ENCODE results near the gene RP2. TPM values are rescaled to one million over a fixed set of nuclear protein-coding genes. Genes with fewer than 3 reads are reported as not detected.

Gene RP2
- polyA plus RNA-seq, 2 of the 4 experiments (the other 2 are of a cell fraction): 14.0 to 14.8 TPM

- Histone ChIP-seq H3K4me2 (no peak overlapping the region), H3K4me3 (no peak overlapping the region), H3K9me3 (peaks cover 6% of the 10 kb centered on the region; the same call in 1 of the 3 replicates), H3K4me1 (peaks cover 13% of the 10 kb centered on the region), H3K27ac (no peak overlapping the region)
- ChIA-PET POLR2A (no interaction called here), CTCF (interaction anchor here (4.6 kb wide), 1 partner anchor 14 kb away, joined by 22 read pairs; no protein-coding TSS in a partner anchor)
- WGBS (ENCODE audit: missing lambda C conversion rate): 93% methylated on average over 1 of the region's 1 CpG
- DNase-seq (ENCODE audit: low read depth in 1 of 2, low spot score in 1 of 2): no peak
- no peak for FAIRE-seq
- no peak for TF ChIP-seq NR3C1 (IDR thresholded peaks at IDR 0.05)
- no peak for TF ChIP-seq CBX2 (IDR thresholded peaks at IDR 0.05; ENCODE audit: borderline replicate concordance, low read depth)
- TF ChIP-seq HOXB5 (CRISPR knock-in tag; IDR thresholded peaks at IDR 0.05): no peak
- TF ChIP-seq TFCP2L1 (CRISPR knock-in tag; IDR thresholded peaks at IDR 0.05): no peak
- no peak for TF ChIP-seq EHMT2 (IDR thresholded peaks at IDR 0.05; ENCODE audit: low read depth)
- no peak for TF ChIP-seq HES2 (IDR thresholded peaks at IDR 0.05)
- TF ChIP-seq PHF8 (IDR thresholded peaks at IDR 0.05; ENCODE audit: borderline replicate concordance, low read depth): no peak
- no peak for TF ChIP-seq POLR2AphosphoS2 (conservative IDR thresholded peaks at IDR 0.05; ENCODE audit: low read length)
- TF ChIP-seq HDAC2 (IDR thresholded peaks at IDR 0.05): no peak
- no peak for TF ChIP-seq CHD4 (IDR thresholded peaks at IDR 0.05; ENCODE audit: borderline replicate concordance)
- TF ChIP-seq HOXA7 (CRISPR knock-in tag; IDR thresholded peaks at IDR 0.05): no peak
- TF ChIP-seq ZFP36 (IDR thresholded peaks at IDR 0.05; ENCODE audit: borderline replicate concordance, partially characterized antibody): no peak
- no peak for TF ChIP-seq RFX5 (IDR thresholded peaks at IDR 0.05)
- no peak for TF ChIP-seq FOSB (CRISPR knock-in tag; IDR thresholded peaks at IDR 0.05)
- no peak for TF ChIP-seq NPAS2 (CRISPR knock-in tag; IDR thresholded peaks at IDR 0.05; ENCODE audit: borderline replicate concordance)
- TF ChIP-seq SMC3 (IDR thresholded peaks at IDR 0.05): no peak
- TF ChIP-seq HOXB13 (CRISPR knock-in tag; IDR thresholded peaks at IDR 0.05; ENCODE audit: low read depth): no peak
- no peak for ATAC-seq
Measured at GRCh38 chrX:46917622-46918021, 80.8 kb downstream of the RP2 start.

- Histone ChIP-seq H3K4me1 (peaks cover 13% of the 10 kb centered on the region), H3K4me3 (no peak overlapping the region), H3K4me2 (no peak overlapping the region), H3K9me3 (peaks cover 6% of the 10 kb centered on the region; the same call in 1 of the 3 replicates), H3K27ac (no peak overlapping the region)
- WGBS (ENCODE audit: missing lambda C conversion rate): no CpG with 5 or more reads among the region's 1 CpG
- no peak for ATAC-seq
- no peak for FAIRE-seq
- TF ChIP-seq ZSCAN20 (CRISPR knock-in tag; IDR thresholded peaks at IDR 0.05): no peak
- no peak for TF ChIP-seq ZFP36 (IDR thresholded peaks at IDR 0.05; ENCODE audit: borderline replicate concordance, partially characterized antibody)
- no peak for TF ChIP-seq NR3C1 (IDR thresholded peaks at IDR 0.05)
- TF ChIP-seq EP300 (IDR thresholded peaks at IDR 0.05): no peak
- no peak for TF ChIP-seq TP53 (CRISPR knock-in tag; IDR thresholded peaks at IDR 0.05)
- no peak for TF ChIP-seq RFX5 (IDR thresholded peaks at IDR 0.05)
- no peak for TF ChIP-seq PHF8 (IDR thresholded peaks at IDR 0.05; ENCODE audit: borderline replicate concordance, low read depth)
- TF ChIP-seq RARB (CRISPR knock-in tag; IDR thresholded peaks at IDR 0.05): no peak
- TF ChIP-seq MAZ (IDR thresholded peaks at IDR 0.05; ENCODE audit: borderline replicate concordance, low read depth, low read length): no peak
- TF ChIP-seq KDM5A (IDR thresholded peaks at IDR 0.05): no peak
- no peak for TF ChIP-seq JUN (IDR thresholded peaks at IDR 0.05)
- TF ChIP-seq HES2 (IDR thresholded peaks at IDR 0.05): no peak
- no peak for TF ChIP-seq KDM1A (IDR thresholded peaks at IDR 0.05; ENCODE audit: low read depth)
- TF ChIP-seq CHD4 (IDR thresholded peaks at IDR 0.05; ENCODE audit: borderline replicate concordance): no peak
- TF ChIP-seq ATOH8 (CRISPR knock-in tag; IDR thresholded peaks at IDR 0.05; ENCODE audit: low read depth): no peak
- no peak for TF ChIP-seq EHMT2 (IDR thresholded peaks at IDR 0.05; ENCODE audit: low read depth)
- TF ChIP-seq POLR2AphosphoS2 (conservative IDR thresholded peaks at IDR 0.05; ENCODE audit: low read length): no peak
- TF ChIP-seq CHD2 (IDR thresholded peaks at IDR 0.05; ENCODE audit: low read length, partially characterized antibody): no peak
- CTCF ChIA-PET: interaction anchor here (1.1 to 4.6 kb wide), 2 partner anchors 14 to 112 kb away, joined by 3 to 22 read pairs; no protein-coding TSS in a partner anchor
- POLR2A ChIA-PET: no interaction called here
- no peak for DNase-seq (ENCODE audit: low read depth in 1 of 2, low spot score in 1 of 2)
Measured at GRCh38 chrX:46918434-46918833, 81.6 kb downstream of the RP2 start.

Data from A549 (cell line).